Mononuclear cell (primary cell): Measurements from ENCODE around the gene ZNF19. TPM values are rescaled to one million over a fixed set of nuclear protein-coding genes. Genes with fewer than 3 reads are reported as not detected.
"Not testable (repeated sequence)": the region's sequence is repeated elsewhere in the genome, so short reads cannot be mapped to it uniquely, and the experiment has no call there.

Experiments
- H3K27me3 ChIP-seq: 2 replicates; pipeline ENCODE4 v1.6.0; 2011; ENCODE audit warnings: low read length, control low read depth; ENCODE audit not compliant: insufficient read depth
- H3K4me1 ChIP-seq: 2 replicates; pipeline ENCODE4 v1.5.1; 2011; ENCODE audit warnings: mild to moderate bottlenecking, low read length, control low read depth; ENCODE audit not compliant: insufficient read depth
- H3K4me3 ChIP-seq: 2 replicates; pipeline ENCODE4 v1.5.1; 2011; ENCODE audit warnings: mild to moderate bottlenecking, low read length, moderate library complexity
- H3K9me3 ChIP-seq: 2 replicates; pipeline ENCODE4 v1.5.1; 2011; ENCODE audit warnings: low read depth, mild to moderate bottlenecking, control low read depth, low read length
- total RNA-seq: library from RNA; depleted of rRNA; stranded (reverse); fragments of >200 nt; gene quantifications from one replicate; pipeline ENCODE4 v1.2.3, GENCODE V29; 2012

Gene ZNF19
- 2.6 TPM for total RNA-seq

GRCh38 chr16:71489122-71489521 lies at the start of gene ZNF19:
ZNF19 (minus strand) TSS chr16:71489324; CDS start chr16:71482114, 7,210 bp downstream.
- Histone ChIP-seq H3K9me3 (no peaks in the 10 kb centered on the region), H3K4me1 (peaks cover 5% of the 10 kb centered on the region), H3K4me3 (no peak within 1 kb of the TSS), H3K27me3 (peaks cover 4% of the 10 kb centered on the region)

- Histone ChIP-seq H3K4me1 (no peaks in the 10 kb centered on the region), H3K27me3 (no peaks in the 10 kb centered on the region), H3K4me3 (no peak overlapping the region), H3K9me3 (no peaks in the 10 kb centered on the region)
Observed at GRCh38 chr16:71537643-71538042, 48.5 kb upstream of the ZNF19 start.

GRCh38 chr16:71536752-71537499 lies 47.8 kb upstream of the ZNF19 start:
- Histone ChIP-seq H3K27me3 (no peaks in the 10 kb centered on the region), H3K9me3 (no peaks in the 10 kb centered on the region), H3K4me3 (no peak overlapping the region), H3K4me1 (no peaks in the 10 kb centered on the region)

DNA sequence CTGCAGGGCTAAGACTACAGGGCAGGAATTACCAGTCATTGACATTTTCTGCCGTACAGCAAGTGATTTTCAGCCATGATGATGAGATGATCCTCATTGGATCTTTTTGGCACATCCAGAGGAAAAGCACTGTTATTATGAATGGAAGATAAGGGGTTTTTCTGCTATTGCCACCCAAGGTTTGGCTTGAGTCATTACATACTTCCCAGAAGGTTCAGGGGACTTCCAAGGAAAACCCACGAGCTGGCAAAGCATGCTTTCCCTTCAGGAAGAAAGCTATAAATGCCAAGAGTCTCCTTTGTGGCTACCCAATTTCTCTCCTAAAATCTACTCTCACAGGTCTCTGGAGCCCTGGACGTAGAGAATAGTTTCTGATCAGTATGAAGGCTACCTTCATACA lies 43.2 kb upstream of the ZNF19 start:
- Histone ChIP-seq H3K4me1 (no peaks in the 10 kb centered on the region), H3K9me3 (no peaks in the 10 kb centered on the region), H3K4me3 (no peak overlapping the region), H3K27me3 (no peaks in the 10 kb centered on the region)

DNA sequence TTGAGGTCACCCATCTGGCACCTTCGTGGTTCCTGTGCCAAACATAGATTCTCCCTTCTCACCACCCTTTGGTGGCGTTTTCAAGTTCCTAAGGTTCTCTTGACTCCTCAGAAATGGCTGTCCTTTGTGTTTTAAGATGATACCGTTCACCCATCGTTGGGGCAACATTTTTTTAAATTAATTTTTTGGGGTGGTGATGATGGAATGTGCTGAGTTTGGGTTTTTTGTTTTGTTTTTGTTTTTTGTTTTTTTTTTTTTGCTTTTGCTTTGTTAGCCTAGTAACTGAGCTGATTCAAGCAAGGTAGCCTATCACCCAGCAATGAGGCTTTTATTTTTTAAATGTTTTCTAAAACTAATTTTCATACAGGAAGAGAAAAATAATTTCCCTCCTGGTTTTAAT lies 39.7 kb upstream of the ZNF19 start:
- Histone ChIP-seq H3K9me3 (no peaks in the 10 kb centered on the region), H3K27me3 (peaks cover 12% of the 10 kb centered on the region), H3K4me3 (no peak overlapping the region), H3K4me1 (no peaks in the 10 kb centered on the region)

DNA sequence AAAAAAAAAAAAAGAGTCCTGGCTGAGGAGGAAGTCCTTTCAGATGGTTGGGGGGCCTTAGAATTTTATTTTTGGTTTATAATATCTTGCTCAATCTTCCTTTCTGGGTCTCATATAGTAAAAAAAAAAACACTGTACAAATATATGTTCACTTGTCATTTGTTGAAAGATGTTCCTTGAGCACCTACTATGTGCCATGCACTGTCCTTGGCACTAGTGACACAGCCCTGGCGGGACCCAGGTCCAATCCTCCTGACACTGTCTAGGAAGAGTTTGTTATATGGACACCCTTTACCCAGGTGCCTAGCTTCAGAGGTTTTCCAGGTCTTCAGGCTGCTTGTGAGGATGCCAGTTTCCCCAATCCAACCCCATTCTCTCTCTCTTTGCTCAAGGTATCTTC lies 39.1 kb upstream of the ZNF19 start:
- Histone ChIP-seq H3K27me3 (peaks cover 12% of the 10 kb centered on the region), H3K4me3 (no peak overlapping the region), H3K9me3 (no peaks in the 10 kb centered on the region), H3K4me1 (no peaks in the 10 kb centered on the region)

DNA sequence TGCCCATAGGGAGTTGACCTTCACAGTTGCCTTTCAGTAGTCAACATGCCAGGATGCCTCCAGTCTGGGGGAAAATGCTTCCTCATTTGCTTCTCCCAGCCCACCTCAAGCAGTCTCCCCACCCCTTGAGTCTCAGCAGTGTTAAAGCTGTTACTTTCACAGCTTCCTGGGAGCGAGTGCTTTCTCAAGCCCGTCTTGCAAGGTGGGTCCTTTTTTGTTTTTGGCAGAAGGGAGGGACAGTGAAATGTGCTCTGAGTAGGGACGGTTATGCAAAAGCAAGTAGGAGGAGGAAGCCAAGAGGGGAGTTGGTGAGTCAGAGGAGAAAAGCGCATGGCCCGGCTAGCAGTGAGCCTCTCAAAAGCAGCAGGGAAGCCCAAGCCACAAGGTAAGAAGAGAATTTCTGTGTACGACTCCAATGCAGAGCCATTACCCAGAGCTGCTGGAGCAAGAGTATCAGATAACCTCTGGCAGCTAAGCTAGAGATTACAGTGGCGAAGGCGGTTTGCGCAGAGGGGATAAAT lies 37.0 kb upstream of the ZNF19 start, which contains the start of gene CHST4:
TSS of gene CHST4 (plus strand) at position 316 of the 521 bp plus-strand sequence. CDS start 10,252 bp downstream, outside the sequence.
- Histone ChIP-seq H3K4me1 (no peaks in the 10 kb centered on the region), H3K4me3 (no peak within 1 kb of the TSS), H3K27me3 (peaks cover 12% of the 10 kb centered on the region), H3K9me3 (no peaks in the 10 kb centered on the region)

DNA sequence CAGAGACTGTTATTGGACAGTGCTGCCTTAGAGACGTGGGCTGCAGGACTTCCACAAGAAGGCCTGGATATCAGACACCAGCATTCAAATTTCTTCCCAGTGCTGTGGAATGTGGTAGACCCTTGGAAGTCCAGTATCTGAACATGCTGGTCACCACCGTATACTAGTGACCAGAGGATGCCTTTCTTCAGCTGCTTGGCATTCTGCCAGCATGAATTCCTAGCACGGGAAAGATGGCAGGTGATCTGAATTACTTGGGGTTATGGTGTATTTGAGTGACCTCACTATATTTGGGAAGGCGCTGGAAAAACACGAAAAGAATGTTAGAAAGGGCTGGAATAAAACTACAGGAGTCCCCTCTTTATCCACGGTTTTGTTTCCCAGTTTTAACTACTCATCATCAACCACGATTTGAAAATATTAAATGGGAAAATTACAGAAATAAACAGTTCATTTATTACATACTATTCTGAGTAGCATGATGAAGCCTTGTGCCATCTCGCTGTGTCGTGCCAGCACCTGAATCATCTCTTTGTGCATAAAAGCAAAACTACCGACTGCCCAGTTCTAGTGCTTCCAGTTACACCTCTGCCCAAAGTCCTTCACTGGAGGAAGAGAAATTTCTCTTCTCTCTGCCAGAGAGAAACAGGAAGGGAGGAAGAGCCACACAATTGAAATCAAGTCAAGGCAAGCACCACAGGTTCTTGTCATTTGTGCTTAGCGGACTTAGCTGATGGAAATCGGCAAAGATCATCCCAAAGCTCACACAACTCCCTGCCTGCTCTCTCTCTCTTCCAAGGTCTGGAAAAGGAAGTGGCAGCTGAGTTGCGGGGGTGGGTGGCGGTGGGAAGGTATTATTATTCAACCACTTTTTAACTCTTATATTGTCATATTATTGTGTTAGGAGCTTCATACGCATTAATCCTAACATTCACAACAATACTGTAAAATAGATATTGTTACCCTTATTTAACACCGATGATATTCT lies 35.7 kb upstream of the ZNF19 start:
- Histone ChIP-seq H3K27me3 (peaks cover 12% of the 10 kb centered on the region), H3K4me3 (no peak overlapping the region), H3K4me1 (no peaks in the 10 kb centered on the region), H3K9me3 (no peaks in the 10 kb centered on the region)

DNA sequence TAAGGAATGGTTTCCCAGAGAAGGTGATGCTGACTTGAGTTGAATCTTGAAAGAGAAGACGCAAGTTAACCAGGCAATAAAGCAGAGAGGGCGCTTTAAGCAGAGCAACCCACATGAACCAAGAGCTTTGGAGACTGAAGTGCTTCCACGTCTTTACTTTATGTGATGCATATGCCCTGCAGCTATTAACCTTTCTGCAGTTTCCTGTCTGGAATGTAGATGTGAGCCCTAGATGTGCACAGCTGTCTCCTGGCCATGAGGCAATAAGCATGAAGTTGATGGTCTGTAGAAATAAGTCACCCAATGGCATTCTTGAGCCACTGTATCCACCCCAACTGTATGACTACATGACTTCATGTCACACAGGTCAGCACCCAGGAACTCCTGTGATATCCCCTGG lies 31.4 kb upstream of the ZNF19 start:
- Histone ChIP-seq H3K27me3 (peaks cover 9% of the 10 kb centered on the region), H3K4me3 (no peak overlapping the region), H3K9me3 (no peaks in the 10 kb centered on the region), H3K4me1 (no peaks in the 10 kb centered on the region)

GRCh38 chr16:71515026-71515425 lies 25.9 kb upstream of the ZNF19 start:
- H3K4me3 ChIP-seq = no peak overlapping the region
- no peaks in the 10 kb centered on the region for H3K27me3 ChIP-seq
- no peaks in the 10 kb centered on the region for H3K4me1 ChIP-seq
- H3K9me3 ChIP-seq = no peaks in the 10 kb centered on the region

DNA sequence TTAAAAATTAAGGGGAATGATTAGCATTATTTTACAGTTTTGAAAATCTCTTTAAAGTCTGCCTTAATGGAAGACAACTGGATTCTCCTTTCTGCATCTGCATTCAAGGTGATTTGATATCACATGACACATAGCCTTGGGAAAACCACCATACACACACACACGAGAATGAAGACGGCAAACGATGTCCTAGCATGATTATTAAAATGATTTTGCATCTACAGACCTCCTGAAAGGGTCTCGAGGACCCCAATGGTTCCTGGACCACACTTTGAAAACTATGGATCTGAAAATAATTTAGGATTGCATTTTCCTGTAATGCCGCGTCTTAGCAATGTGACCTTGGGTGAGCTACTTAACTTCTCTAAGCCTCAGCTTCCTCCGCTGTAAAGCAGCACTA lies 25.4 kb upstream of the ZNF19 start:
- Histone ChIP-seq H3K9me3 (no peaks in the 10 kb centered on the region), H3K4me3 (no peak overlapping the region), H3K27me3 (no peaks in the 10 kb centered on the region), H3K4me1 (no peaks in the 10 kb centered on the region)

- Histone ChIP-seq H3K27me3 (no peaks in the 10 kb centered on the region), H3K4me1 (no peaks in the 10 kb centered on the region), H3K9me3 (no peaks in the 10 kb centered on the region), H3K4me3 (no peak overlapping the region)
Observed at GRCh38 chr16:71513302-71513701, 24.2 kb upstream of the ZNF19 start.

DNA sequence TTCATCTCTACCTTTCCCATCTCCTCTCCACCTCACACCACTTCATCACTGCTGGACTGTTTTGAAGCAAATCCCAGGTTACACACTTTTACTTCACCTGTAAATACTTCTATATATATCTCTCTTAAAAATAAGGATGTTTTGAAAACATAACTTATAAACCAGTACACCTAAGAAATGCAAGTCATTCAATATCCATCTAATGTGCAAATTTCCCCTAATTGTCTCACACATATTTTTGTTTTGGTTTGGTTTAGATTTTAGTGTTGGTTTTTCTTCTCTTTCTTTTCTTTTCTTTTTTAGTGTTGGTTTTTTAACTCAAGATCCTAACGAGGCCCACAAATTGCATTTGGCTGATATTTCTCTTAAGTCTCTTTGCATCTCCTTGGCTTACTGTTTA lies 17.9 kb upstream of the ZNF19 start:
- no peaks in the 10 kb centered on the region for H3K9me3 ChIP-seq
- H3K4me3 ChIP-seq = no peak overlapping the region
- no peaks in the 10 kb centered on the region for H3K27me3 ChIP-seq
- no peaks in the 10 kb centered on the region for H3K4me1 ChIP-seq

DNA sequence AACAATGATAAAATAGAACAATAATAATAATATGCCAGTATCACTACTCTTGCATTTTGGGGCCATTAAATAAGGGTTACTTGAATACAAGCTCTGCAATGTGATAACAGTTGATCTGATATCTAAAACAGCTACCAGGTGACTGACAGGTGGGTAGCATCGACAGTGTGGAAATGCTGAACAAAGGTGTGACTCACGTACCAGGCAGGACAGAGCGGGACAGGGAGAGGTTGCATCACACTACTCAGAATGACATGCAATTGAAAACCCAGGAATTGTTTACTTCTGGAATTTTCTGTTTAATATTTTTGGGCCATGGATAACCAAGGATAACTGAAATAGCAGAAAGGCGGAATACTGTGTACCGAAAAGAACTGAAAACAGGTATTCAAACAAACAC lies 15.8 kb upstream of the ZNF19 start:
- Histone ChIP-seq H3K27me3 (no peaks in the 10 kb centered on the region), H3K9me3 (no peaks in the 10 kb centered on the region), H3K4me1 (no peaks in the 10 kb centered on the region), H3K4me3 (no peak overlapping the region)

- H3K4me1 ChIP-seq, H3K27me3 ChIP-seq, H3K4me3 ChIP-seq, H3K9me3 ChIP-seq: not testable (repeated sequence)
Observed at GRCh38 chr16:71504051-71504450, 14.9 kb upstream of the ZNF19 start.
